Stomach (tissue), 4 donors: ENCODE data around the gene SETD9.

Source experiments
- CTCF ChIP-seq, 7 experiments: fragments of 450-650 bp in 4 of 7; fragments of 200-600 bp in 3 of 7; sonication (generic) in 3 of 7; IDR thresholded peaks; one replicate each; pipeline ENCODE4 v1.5.1; 2016 to 2019; ENCODE audit warnings: antibody characterized with exemption in 7 of 7, control low read depth in 2 of 7, mild to moderate bottlenecking in 1 of 7
- EP300 ChIP-seq: sonication (generic); formaldehyde crosslinking; IDR thresholded peaks from one replicate; pipeline ENCODE4 v1.6.1; 2017; ENCODE audit warnings: antibody characterized with exemption
- POLR2AphosphoS5 ChIP-seq, 3 donors: sonication (generic); formaldehyde crosslinking; IDR thresholded peaks; one replicate each; pipeline ENCODE4 v1.6.1; 2016; ENCODE audit warnings: antibody characterized with exemption in 3 of 3

- peak in 5 of 7 experiments; percentile 46 to 71 (median 67) for TF ChIP-seq CTCF (IDR thresholded peaks at IDR 0.05)
- TF ChIP-seq EP300: no peak
- no peak for TF ChIP-seq POLR2AphosphoS5 (IDR thresholded peaks at IDR 0.05)
Measured at GRCh38 chr5:56900858-56901578, 8.4 kb upstream of the SETD9 start.
